GM23338 (cell line): ENCODE data around the gene LENEP. TPM values are rescaled to one million over a fixed set of nuclear protein-coding genes. Genes with fewer than 3 reads are reported as not detected.

Source experiments
- ATAC-seq: fragments of 200-7000 bp; cut with Tn5 transposase; 3 replicates; pipeline ENCODE4 v1.9.1; 2020
- DNase-seq: peaks from one replicate; pipeline ENCODE4 v3.0.0-alpha.2; 2015; ENCODE audit warnings: low spot score
- H2AFZ ChIP-seq: fragments of 200-600 bp; sonication (generic); 2 replicates; pipeline ENCODE4 v1.8.0; 2016; ENCODE audit warnings: antibody characterized with exemption, mild to moderate bottlenecking, moderate library complexity
- H3F3A ChIP-seq: fragments of 200-600 bp; sonication (generic); replicated peaks from 2 replicates; pipeline ENCODE4 v1.8.0; 2017; ENCODE audit warnings: antibody characterized with exemption, mixed run types, low read depth
- H3K27ac ChIP-seq: fragments of 200-600 bp; sonication (generic); 2 replicates; pipeline ENCODE4 v1.6.1; 2016; ENCODE audit warnings: low read depth
- H3K27me3 ChIP-seq: fragments of 200-600 bp; sonication (generic); 2 replicates; pipeline ENCODE4 v1.8.0; 2016; ENCODE audit warnings: mild to moderate bottlenecking, mixed run types, moderate library complexity; ENCODE audit not compliant: insufficient read depth
- H3K36me3 ChIP-seq: fragments of 200-600 bp; sonication (generic); 2 replicates; pipeline ENCODE4 v1.8.0; 2016; ENCODE audit warnings: mild to moderate bottlenecking; ENCODE audit not compliant: insufficient read depth
- H3K4me1 ChIP-seq: fragments of 200-600 bp; sonication (generic); 2 replicates; pipeline ENCODE4 v1.8.0; 2016; ENCODE audit warnings: mild to moderate bottlenecking, moderate library complexity; ENCODE audit not compliant: insufficient read depth
- H3K4me2 ChIP-seq: fragments of 200-600 bp; sonication (generic); 2 replicates; pipeline ENCODE4 v1.7.1; 2017; ENCODE audit warnings: mixed run types
- H3K4me3 ChIP-seq: fragments of 200-600 bp; sonication (generic); 2 replicates; pipeline ENCODE4 v1.6.1; 2016; ENCODE audit warnings: mixed run types
- H3K79me2 ChIP-seq: fragments of 200-600 bp; sonication (generic); replicated peaks from 2 replicates; pipeline ENCODE4 v1.8.0; 2017; ENCODE audit warnings: mild to moderate bottlenecking; ENCODE audit not compliant: insufficient read depth
- H3K9me2 ChIP-seq: fragments of 200-600 bp; sonication (generic); 2 replicates; pipeline ENCODE4 v1.8.0; 2017; ENCODE audit not compliant: insufficient read depth
- H4K20me1 ChIP-seq: fragments of 200-600 bp; sonication (generic); replicated peaks from 2 replicates; pipeline ENCODE4 v1.8.0; 2017; ENCODE audit warnings: mild to moderate bottlenecking; ENCODE audit not compliant: insufficient read depth
- H3K27ac Mint-ChIP-seq: 2 replicates; pipeline ENCODE4 v1.8.0; 2020; ENCODE audit warnings: inconsistent platforms, mild to moderate bottlenecking, moderate library complexity, mixed read lengths
- H3K27me3 Mint-ChIP-seq: 3 replicates; pipeline ENCODE4 v1.8.0; 2022; ENCODE audit warnings: low read depth, mild to moderate bottlenecking, moderate library complexity, mixed read lengths, inconsistent platforms; ENCODE audit not compliant: insufficient read depth, poor library complexity
- H3K36me3 Mint-ChIP-seq: 3 replicates; pipeline ENCODE4 v1.8.0; 2021; ENCODE audit warnings: low read depth, mild to moderate bottlenecking, inconsistent platforms, moderate library complexity, mixed read lengths
- H3K4me1 Mint-ChIP-seq: 3 replicates; pipeline ENCODE4 v1.8.0; 2020; ENCODE audit warnings: mild to moderate bottlenecking, inconsistent platforms, mixed read lengths
- H3K4me3 Mint-ChIP-seq: 3 replicates; pipeline ENCODE4 v1.8.0; 2021; ENCODE audit warnings: moderate library complexity, mild to moderate bottlenecking, inconsistent platforms, mixed read lengths
- H3K9me3 Mint-ChIP-seq: 3 replicates; pipeline ENCODE4 v1.8.0; 2020; ENCODE audit warnings: moderate library complexity, mild to moderate bottlenecking, inconsistent platforms, mixed read lengths
- CREB1 ChIP-seq: fragments of 250-450 bp; sonication (Bioruptor Pico); IDR thresholded peaks from 2 replicates; pipeline ENCODE4 v1.5.0; 2020; ENCODE audit warnings: low read depth, mild to moderate bottlenecking, moderate library complexity
- CTCF ChIP-seq, 2 experiments: fragments of 200-600 bp in 1 of 2; sonication (generic) in 1 of 2; conservative IDR thresholded peaks; 2 replicates each; pipeline versions ENCODE4 v1.5.1 to v1.6.1; 2016 to 2017; ENCODE audit warnings: antibody characterized with exemption in 2 of 2, low read depth in 2 of 2, mild to moderate bottlenecking in 2 of 2, moderate library complexity in 1 of 2
- JUNB ChIP-seq: IDR thresholded peaks from one replicate; pipeline ENCODE4 v1.6.1; 2016; ENCODE audit warnings: antibody characterized with exemption; ENCODE audit not compliant: unreplicated experiment
- NANOG ChIP-seq: IDR thresholded peaks from 2 replicates; pipeline ENCODE4 v1.6.1; 2016; ENCODE audit warnings: antibody characterized with exemption, borderline replicate concordance
- STAT1 ChIP-seq: IDR thresholded peaks from one replicate; pipeline ENCODE4 v1.6.1; 2016; ENCODE audit warnings: antibody characterized with exemption; ENCODE audit not compliant: unreplicated experiment
- ZNF114 ChIP-seq: fragments of 250-450 bp; sonication (Bioruptor Pico); IDR thresholded peaks from 2 replicates; pipeline ENCODE4 v1.5.0; 2020; ENCODE audit warnings: mild to moderate bottlenecking, moderate library complexity
- ZNF331 ChIP-seq: fragments of 250-450 bp; sonication (Bioruptor Pico); IDR thresholded peaks from 2 replicates; pipeline ENCODE4 v1.5.0; 2020; ENCODE audit warnings: low read depth, mild to moderate bottlenecking, moderate library complexity
- polyA plus RNA-seq: library from polyadenylated mRNA; unstranded; fragments of >200 nt; fragmentation: Nextera tagmentation; extraction: Ambion mirVana; gene quantifications from 2 replicates; pipeline ENCODE4 v1.2.1, GENCODE V29; 2016
- total RNA-seq: library from RNA; depleted of rRNA; stranded (reverse); fragments of >200 nt; shearing (Covaris generic); gene quantifications from 2 replicates; pipeline ENCODE4 v1.2.3, GENCODE V29; 2014
- TF ChIP-seq, protein P1 (sequence below): IDR thresholded peaks from 2 replicates; pipeline ENCODE4 v1.6.1; 2016; ENCODE audit warnings: antibody characterized with exemption
- TF ChIP-seq, protein P2 (sequence below): IDR thresholded peaks from one replicate; pipeline ENCODE4 v1.6.1; 2018; ENCODE audit warnings: antibody characterized with exemption; ENCODE audit not compliant: unreplicated experiment

LENEP gene
- total and polyA plus RNA-seq, 2 experiments from 2014 or later = 1.6 TPM; not detected in 1

GRCh38 chr1:155001675-155002463, 8.5 kb downstream of the LENEP start (continued):
- TF ChIP-seq, protein P1, sequence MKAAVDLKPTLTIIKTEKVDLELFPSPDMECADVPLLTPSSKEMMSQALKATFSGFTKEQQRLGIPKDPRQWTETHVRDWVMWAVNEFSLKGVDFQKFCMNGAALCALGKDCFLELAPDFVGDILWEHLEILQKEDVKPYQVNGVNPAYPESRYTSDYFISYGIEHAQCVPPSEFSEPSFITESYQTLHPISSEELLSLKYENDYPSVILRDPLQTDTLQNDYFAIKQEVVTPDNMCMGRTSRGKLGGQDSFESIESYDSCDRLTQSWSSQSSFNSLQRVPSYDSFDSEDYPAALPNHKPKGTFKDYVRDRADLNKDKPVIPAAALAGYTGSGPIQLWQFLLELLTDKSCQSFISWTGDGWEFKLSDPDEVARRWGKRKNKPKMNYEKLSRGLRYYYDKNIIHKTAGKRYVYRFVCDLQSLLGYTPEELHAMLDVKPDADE = 0 out of 2 replicates have a peak, but pooled peaks have one; percentile 3
- TF ChIP-seq ZNF331 (CRISPR knock-in tag) (no peak), ZNF114 (no peak), STAT1 (no peak), CTCF (conservative IDR thresholded peaks at IDR 0.05; ENCODE audit: low read depth in 2 of 2) (peak; percentile 50 to 52), NANOG (no peak), CREB1 (CRISPR knock-in tag) (peak; percentile 73)

GRCh38 chr1:155002464-155003226, 9.3 kb downstream of the LENEP start, which contains the start of gene ZBTB7B:
Gene ZBTB7B, plus strand, starts transcription at chr1:155002802. Its CDS starts 11,859 bp downstream, at chr1:155014661.
- ATAC-seq = no peak
- H3K9me3 Mint-ChIP-seq = no peaks in the 10 kb centered on the region
- H4K20me1 ChIP-seq = no peaks in the 10 kb centered on the region; the same call in 1 of the 2 replicates
- peak within 1 kb of the TSS; percentile 96 for H3K4me2 ChIP-seq
- peaks cover 16% of the 10 kb centered on the region for H3F3A ChIP-seq
- H3K27ac Mint-ChIP-seq = peak within 1 kb of the TSS; percentile 92
- no peaks in the 10 kb centered on the region for H3K27me3 ChIP-seq
- no peaks in the 10 kb centered on the region for H3K36me3 ChIP-seq
- peak within 1 kb of the TSS; percentile 95 for H3K27ac ChIP-seq
- no peaks in the 10 kb centered on the region for H3K9me2 ChIP-seq
- H3K4me3 Mint-ChIP-seq = peak within 1 kb of the TSS; percentile 92
- H3K36me3 Mint-ChIP-seq = peaks cover 4% of the 10 kb centered on the region; the same call in 1 of the 3 replicates
- H3K4me1 Mint-ChIP-seq = peaks cover 40% of the 10 kb centered on the region
- no peak for DNase-seq
- peaks cover 21% of the 10 kb centered on the region for H3K27me3 Mint-ChIP-seq
- no peak within 1 kb of the TSS for H2AFZ ChIP-seq
- H3K79me2 ChIP-seq = peaks cover 35% of the 10 kb centered on the region
- peaks cover 18% of the 10 kb centered on the region for H3K4me1 ChIP-seq
- H3K4me3 ChIP-seq = peak within 1 kb of the TSS; percentile 96
- TF ChIP-seq JUNB = no peak
- TF ChIP-seq, protein P2, sequence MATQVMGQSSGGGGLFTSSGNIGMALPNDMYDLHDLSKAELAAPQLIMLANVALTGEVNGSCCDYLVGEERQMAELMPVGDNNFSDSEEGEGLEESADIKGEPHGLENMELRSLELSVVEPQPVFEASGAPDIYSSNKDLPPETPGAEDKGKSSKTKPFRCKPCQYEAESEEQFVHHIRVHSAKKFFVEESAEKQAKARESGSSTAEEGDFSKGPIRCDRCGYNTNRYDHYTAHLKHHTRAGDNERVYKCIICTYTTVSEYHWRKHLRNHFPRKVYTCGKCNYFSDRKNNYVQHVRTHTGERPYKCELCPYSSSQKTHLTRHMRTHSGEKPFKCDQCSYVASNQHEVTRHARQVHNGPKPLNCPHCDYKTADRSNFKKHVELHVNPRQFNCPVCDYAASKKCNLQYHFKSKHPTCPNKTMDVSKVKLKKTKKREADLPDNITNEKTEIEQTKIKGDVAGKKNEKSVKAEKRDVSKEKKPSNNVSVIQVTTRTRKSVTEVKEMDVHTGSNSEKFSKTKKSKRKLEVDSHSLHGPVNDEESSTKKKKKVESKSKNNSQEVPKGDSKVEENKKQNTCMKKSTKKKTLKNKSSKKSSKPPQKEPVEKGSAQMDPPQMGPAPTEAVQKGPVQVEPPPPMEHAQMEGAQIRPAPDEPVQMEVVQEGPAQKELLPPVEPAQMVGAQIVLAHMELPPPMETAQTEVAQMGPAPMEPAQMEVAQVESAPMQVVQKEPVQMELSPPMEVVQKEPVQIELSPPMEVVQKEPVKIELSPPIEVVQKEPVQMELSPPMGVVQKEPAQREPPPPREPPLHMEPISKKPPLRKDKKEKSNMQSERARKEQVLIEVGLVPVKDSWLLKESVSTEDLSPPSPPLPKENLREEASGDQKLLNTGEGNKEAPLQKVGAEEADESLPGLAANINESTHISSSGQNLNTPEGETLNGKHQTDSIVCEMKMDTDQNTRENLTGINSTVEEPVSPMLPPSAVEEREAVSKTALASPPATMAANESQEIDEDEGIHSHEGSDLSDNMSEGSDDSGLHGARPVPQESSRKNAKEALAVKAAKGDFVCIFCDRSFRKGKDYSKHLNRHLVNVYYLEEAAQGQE = no peak
- no peak for TF ChIP-seq CTCF (conservative IDR thresholded peaks at IDR 0.05; ENCODE audit: low read depth in 2 of 2)
